Thyroid gland (tissue), 4 donors: ENCODE data around the gene TOM1. TPM values are rescaled to one million over a fixed set of nuclear protein-coding genes. Genes with fewer than 3 reads are reported as not detected.
A peak's percentile ranks its signal among the peaks of the same experiment; 100 is the strongest.

Source experiments
- DNase-seq, 2 donors: peaks; one replicate each; pipeline ENCODE4 v3.0.0-alpha.2; 2019
- H3K27ac ChIP-seq, 3 donors: fragments of 200-600 bp; sonication (generic); 1 replicate in 2 of 3; 2 replicates in 1 of 3; pipeline ENCODE4 v1.5.1; 2016 to 2019; ENCODE audit warnings: mild to moderate bottlenecking in 1 of 3, moderate library complexity in 1 of 3
- H3K27me3 ChIP-seq: fragments of 200-600 bp; sonication (generic); one replicate; pipeline ENCODE4 v1.5.1; 2019
- H3K36me3 ChIP-seq, 2 donors: fragments of 200-600 bp; sonication (generic); one replicate each; pipeline ENCODE4 v1.5.1; 2016 to 2019
- H3K4me1 ChIP-seq, 2 donors: fragments of 200-600 bp; sonication (generic); one replicate each; pipeline ENCODE4 v1.5.1; 2017 to 2019
- H3K4me3 ChIP-seq, 3 donors: fragments of 200-600 bp; sonication (generic); replicated peaks in 1 of 3; 1 replicate in 2 of 3; 2 replicates in 1 of 3; pipeline ENCODE4 v1.5.1; 2016; ENCODE audit warnings: mild to moderate bottlenecking in 1 of 3
- H3K9me3 ChIP-seq: fragments of 200-600 bp; sonication (generic); one replicate; pipeline ENCODE4 v1.5.1; 2017
- CTCF ChIP-seq, 6 experiments: fragments of 200-600 bp in 3 of 6; fragments of 450-650 bp in 3 of 6; sonication (generic) in 3 of 6; IDR thresholded peaks; one replicate each; pipeline ENCODE4 v1.5.1; 2016 to 2019; ENCODE audit warnings: antibody characterized with exemption in 6 of 6, mild to moderate bottlenecking in 2 of 6, inconsistent platforms in 1 of 6, moderate library complexity in 1 of 6
- POLR2A ChIP-seq, 2 donors: fragments of 450-650 bp; IDR thresholded peaks; one replicate each; pipeline ENCODE4 v1.6.1; 2017; ENCODE audit warnings: antibody characterized with exemption in 2 of 2, mild to moderate bottlenecking in 2 of 2, moderate library complexity in 1 of 2
- WGBS, 2 donors: methylation state at CpG; one replicate each; pipeline ENCODE4 v1.1.5; 2017; 5-methylcytosine and 5-hydroxymethylcytosine counted together
- intact Hi-C: fragments of 100-400 bp; cut with DNase I; formaldehyde crosslinking; loops from one replicate; pipeline ENCODE4 v1.15.1; 2023
- total RNA-seq, 4 donors: library from RNA; depleted of rRNA; stranded (reverse); fragments of >200 nt; gene quantifications; one replicate each; pipeline ENCODE4 v1.2.3, GENCODE V29; 2016

Gene TOM1
- total RNA-seq, 4 donors from 2014 or later, result 60.5 to 87.1 (median 79.9) TPM

- no peak for DNase-seq
- H3K4me1 ChIP-seq, result peaks cover 32 to 42% of the 10 kb centered on the region in 2 donors
- intact Hi-C loops, result no loop called here
These were observed 11.2 kb downstream of the TOM1 start for GRCh38 chr22:35310556-35311550.

GRCh38 chr22:35311551-35311999 lies 11.9 kb downstream of the TOM1 start:
- WGBS, 2 donors, result 84 to 96% methylated on average over 5 to 8 of the region's 8 CpGs
- H3K4me3 ChIP-seq, result no peak overlapping the region
- H3K4me1 ChIP-seq, result peaks cover 32 to 47% of the 10 kb centered on the region in 2 donors
- no peaks in the 10 kb centered on the region for H3K27me3 ChIP-seq
- H3K27ac ChIP-seq, result peak overlapping the region in 1 of 3 donors; percentile 7
- no peaks in the 10 kb centered on the region for H3K36me3 ChIP-seq
- no peak for TF ChIP-seq POLR2A (IDR thresholded peaks at IDR 0.05)
- TF ChIP-seq CTCF (IDR thresholded peaks at IDR 0.05), result no peak
- no peaks in the 10 kb centered on the region for H3K9me3 ChIP-seq
- intact Hi-C loops, result no loop called here
- DNase-seq, result no peak

More at GRCh38 chr22:35310556-35311550, 11.2 kb downstream of the TOM1 start:
- Histone ChIP-seq H3K36me3 (no peaks in the 10 kb centered on the region), H3K9me3 (no peaks in the 10 kb centered on the region), H3K4me3 (no peak overlapping the region), H3K27me3 (no peaks in the 10 kb centered on the region), H3K27ac (peak overlapping the region in 1 of 3 donors; percentile 7)
- 67 to 82% methylated on average over 17 to 18 of the region's 18 CpGs for WGBS, 2 donors
- TF ChIP-seq CTCF (IDR thresholded peaks at IDR 0.05) (no peak), POLR2A (IDR thresholded peaks at IDR 0.05) (no peak)

- Histone ChIP-seq H3K27ac (peak overlapping the region; percentile 73 to 88 (median 78)), H3K27me3 (no peaks in the 10 kb centered on the region), H3K9me3 (no peaks in the 10 kb centered on the region), H3K36me3 (no peaks in the 10 kb centered on the region), H3K4me3 (no peak overlapping the region), H3K4me1 (peaks cover 32 to 47% of the 10 kb centered on the region in 2 donors)
- TF ChIP-seq POLR2A (IDR thresholded peaks at IDR 0.05) (no peak), CTCF (IDR thresholded peaks at IDR 0.05) (no peak)
- intact Hi-C loops, result no loop called here
- WGBS, 2 donors, result 81 to 86% methylated on average over 13 of the region's 13 CpGs
- peak; percentile 32 to 52 for DNase-seq
These were observed 12.7 kb downstream of the TOM1 start for GRCh38 chr22:35312198-35313059.

- no peaks in the 10 kb centered on the region for H3K27me3 ChIP-seq
- peak; percentile 74 to 86 for DNase-seq
- WGBS, 2 donors, result 30 to 53% methylated on average over 10 to 14 of the region's 14 CpGs
These were observed 13.8 kb downstream of the TOM1 start for GRCh38 chr22:35313311-35314121.

More at GRCh38 chr22:35313311-35314121, 13.8 kb downstream of the TOM1 start:
- Histone ChIP-seq H3K36me3 (peaks cover 7 to 8% of the 10 kb centered on the region in 2 donors), H3K4me1 (peaks cover 32 to 47% of the 10 kb centered on the region in 2 donors), H3K4me3 (no peak overlapping the region), H3K9me3 (no peaks in the 10 kb centered on the region), H3K27ac (peak overlapping the region; percentile 73 to 88 (median 78))
- intact Hi-C loops, result no loop called here
- no peak for TF ChIP-seq CTCF (IDR thresholded peaks at IDR 0.05)
- TF ChIP-seq POLR2A (IDR thresholded peaks at IDR 0.05), result no peak
